Sigmoid colon (tissue), 4 donors: ENCODE data around the gene DNAJC8.

ENCODE experiments used
- EP300 ChIP-seq, 4 donors: sonication (generic); formaldehyde crosslinking; IDR thresholded peaks; one replicate each; pipeline ENCODE4 v1.6.1; 2017; ENCODE audit warnings: antibody characterized with exemption in 4 of 4
- TF ChIP-seq, protein P1 (sequence below), 4 experiments: fragments of 450-650 bp in 3 of 4; fragments of 200-600 bp in 1 of 4; IDR thresholded peaks; one replicate each; pipeline ENCODE4 v1.5.1; 2016 to 2019; ENCODE audit warnings: antibody characterized with exemption in 4 of 4, mild to moderate bottlenecking in 3 of 4, moderate library complexity in 2 of 4

DNA sequence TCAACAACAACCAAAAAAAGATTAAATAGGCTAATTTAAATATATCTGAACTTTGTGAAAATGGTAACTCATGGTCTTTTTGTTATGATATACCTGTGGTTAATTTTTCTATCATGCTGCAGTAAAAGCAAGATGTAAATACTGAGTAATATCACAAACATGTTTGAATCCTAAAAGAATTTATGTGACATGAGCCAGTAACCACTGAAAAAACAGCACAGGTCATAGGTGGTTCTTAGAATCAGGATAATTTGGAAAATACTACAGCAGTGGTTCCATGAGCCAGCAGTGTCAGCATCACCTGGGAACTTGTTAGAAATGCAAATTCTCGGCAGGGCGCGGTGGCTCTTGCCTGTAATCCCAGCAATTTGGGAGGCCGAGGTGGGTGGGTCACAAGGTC is 7.2 kb upstream of the DNAJC8 start:
- TF ChIP-seq, protein P1, sequence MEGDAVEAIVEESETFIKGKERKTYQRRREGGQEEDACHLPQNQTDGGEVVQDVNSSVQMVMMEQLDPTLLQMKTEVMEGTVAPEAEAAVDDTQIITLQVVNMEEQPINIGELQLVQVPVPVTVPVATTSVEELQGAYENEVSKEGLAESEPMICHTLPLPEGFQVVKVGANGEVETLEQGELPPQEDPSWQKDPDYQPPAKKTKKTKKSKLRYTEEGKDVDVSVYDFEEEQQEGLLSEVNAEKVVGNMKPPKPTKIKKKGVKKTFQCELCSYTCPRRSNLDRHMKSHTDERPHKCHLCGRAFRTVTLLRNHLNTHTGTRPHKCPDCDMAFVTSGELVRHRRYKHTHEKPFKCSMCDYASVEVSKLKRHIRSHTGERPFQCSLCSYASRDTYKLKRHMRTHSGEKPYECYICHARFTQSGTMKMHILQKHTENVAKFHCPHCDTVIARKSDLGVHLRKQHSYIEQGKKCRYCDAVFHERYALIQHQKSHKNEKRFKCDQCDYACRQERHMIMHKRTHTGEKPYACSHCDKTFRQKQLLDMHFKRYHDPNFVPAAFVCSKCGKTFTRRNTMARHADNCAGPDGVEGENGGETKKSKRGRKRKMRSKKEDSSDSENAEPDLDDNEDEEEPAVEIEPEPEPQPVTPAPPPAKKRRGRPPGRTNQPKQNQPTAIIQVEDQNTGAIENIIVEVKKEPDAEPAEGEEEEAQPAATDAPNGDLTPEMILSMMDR (IDR thresholded peaks at IDR 0.05): no peak
- no peak for TF ChIP-seq EP300 (IDR thresholded peaks at IDR 0.05)
